ENCODE data around the gene PGA3.
"Not testable (repeated sequence)": the region's sequence is repeated elsewhere in the genome, so short reads cannot be mapped to it uniquely, and the experiment has no call there.

Gene PGA3

DNA sequence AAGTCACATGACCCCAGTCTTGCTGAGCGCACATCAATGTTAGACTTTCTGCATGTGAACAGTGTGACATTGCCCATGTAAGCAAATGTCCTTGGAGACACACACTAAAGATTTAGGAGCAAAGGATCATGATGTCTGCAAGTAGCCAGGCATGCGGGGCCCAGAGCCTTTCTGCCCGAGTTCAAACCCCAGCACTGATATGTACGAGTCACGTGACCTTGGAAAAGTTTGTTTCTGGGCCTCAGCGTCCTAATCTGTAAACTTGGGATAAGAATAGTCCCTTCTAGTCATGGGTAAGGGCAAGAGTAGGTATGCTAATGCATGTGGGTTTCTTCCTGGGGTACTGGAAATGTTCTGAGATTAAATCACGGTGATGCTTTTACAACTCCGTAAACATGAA, 16.8 kb upstream of the PGA3 start:
- Mint-ChIP-seq H3K27me3 (no peaks in the 10 kb centered on the region), H3K27ac (no peak overlapping the region), H3K4me3 (no peak overlapping the region), H3K9me3 (ENCODE audit: low read depth) (no peaks in the 10 kb centered on the region), H3K4me1 (ENCODE audit: low read depth) (peaks cover 2% of the 10 kb centered on the region), H3K36me3 (no peaks in the 10 kb centered on the region)

DNA sequence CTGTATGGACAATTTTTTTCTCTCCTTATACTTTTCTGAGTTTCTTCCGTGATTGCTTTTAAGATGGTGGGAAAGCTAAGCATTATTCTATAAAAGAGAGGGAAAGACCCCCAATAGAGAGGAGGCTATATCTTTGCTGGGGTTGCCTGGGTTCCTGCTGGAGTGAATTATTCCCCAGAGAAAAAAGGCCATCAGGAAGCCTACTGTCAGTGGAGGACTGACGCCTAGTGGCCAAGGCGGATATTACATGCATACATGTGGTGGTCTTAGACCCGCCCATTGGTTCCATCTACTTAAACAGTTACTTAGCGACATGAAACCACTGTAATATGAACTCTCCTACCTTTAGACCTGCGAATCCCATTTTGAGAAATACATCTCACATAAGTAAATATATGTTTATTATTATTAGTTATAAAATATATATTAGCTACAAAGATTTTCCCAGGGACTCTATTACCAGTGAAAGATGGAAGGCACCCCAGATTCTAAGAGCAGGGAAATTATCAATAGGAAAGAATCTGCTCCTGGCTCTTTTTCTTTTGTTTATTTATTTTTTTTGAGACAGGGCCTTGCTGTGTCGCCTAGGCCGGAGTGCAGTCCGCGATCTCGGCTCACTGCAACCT, 15.7 kb upstream of the PGA3 start:
- Mint-ChIP-seq H3K4me1 (ENCODE audit: low read depth) (peaks cover 2% of the 10 kb centered on the region), H3K27me3 (no peaks in the 10 kb centered on the region), H3K27ac (peak overlapping the region; percentile 34), H3K36me3 (no peaks in the 10 kb centered on the region), H3K9me3 (ENCODE audit: low read depth) (no peaks in the 10 kb centered on the region), H3K4me3 (no peak overlapping the region)

- no peaks in the 10 kb centered on the region for H3K9me3 Mint-ChIP-seq (ENCODE audit: low read depth)
- no peaks in the 10 kb centered on the region for H3K27me3 Mint-ChIP-seq
- no peaks in the 10 kb centered on the region for H3K36me3 Mint-ChIP-seq
- peaks cover 2% of the 10 kb centered on the region for H3K4me1 Mint-ChIP-seq (ENCODE audit: low read depth)
- H3K27ac Mint-ChIP-seq: no peak overlapping the region
- no peak overlapping the region for H3K4me3 Mint-ChIP-seq
Measured at GRCh38 chr11:61189933-61190332, 13.4 kb upstream of the PGA3 start.

GRCh38 chr11:61193596-61193995, 9.7 kb upstream of the PGA3 start:
- H3K4me1 Mint-ChIP-seq (ENCODE audit: low read depth): no peaks in the 10 kb centered on the region
- H3K27me3 Mint-ChIP-seq: peaks cover 3% of the 10 kb centered on the region
- H3K9me3 Mint-ChIP-seq (ENCODE audit: low read depth): no peaks in the 10 kb centered on the region
- no peaks in the 10 kb centered on the region for H3K36me3 Mint-ChIP-seq
- no peak overlapping the region for H3K27ac Mint-ChIP-seq
- H3K4me3 Mint-ChIP-seq: no peak overlapping the region

- no peak overlapping the region for H3K4me3 Mint-ChIP-seq
- H3K36me3 Mint-ChIP-seq: no peaks in the 10 kb centered on the region
- peaks cover 3% of the 10 kb centered on the region for H3K27me3 Mint-ChIP-seq
- H3K27ac Mint-ChIP-seq: no peak overlapping the region
- no peaks in the 10 kb centered on the region for H3K4me1 Mint-ChIP-seq (ENCODE audit: low read depth)
- no peaks in the 10 kb centered on the region for H3K9me3 Mint-ChIP-seq (ENCODE audit: low read depth)
Measured at GRCh38 chr11:61194169-61194671, 9.1 kb upstream of the PGA3 start.

DNA sequence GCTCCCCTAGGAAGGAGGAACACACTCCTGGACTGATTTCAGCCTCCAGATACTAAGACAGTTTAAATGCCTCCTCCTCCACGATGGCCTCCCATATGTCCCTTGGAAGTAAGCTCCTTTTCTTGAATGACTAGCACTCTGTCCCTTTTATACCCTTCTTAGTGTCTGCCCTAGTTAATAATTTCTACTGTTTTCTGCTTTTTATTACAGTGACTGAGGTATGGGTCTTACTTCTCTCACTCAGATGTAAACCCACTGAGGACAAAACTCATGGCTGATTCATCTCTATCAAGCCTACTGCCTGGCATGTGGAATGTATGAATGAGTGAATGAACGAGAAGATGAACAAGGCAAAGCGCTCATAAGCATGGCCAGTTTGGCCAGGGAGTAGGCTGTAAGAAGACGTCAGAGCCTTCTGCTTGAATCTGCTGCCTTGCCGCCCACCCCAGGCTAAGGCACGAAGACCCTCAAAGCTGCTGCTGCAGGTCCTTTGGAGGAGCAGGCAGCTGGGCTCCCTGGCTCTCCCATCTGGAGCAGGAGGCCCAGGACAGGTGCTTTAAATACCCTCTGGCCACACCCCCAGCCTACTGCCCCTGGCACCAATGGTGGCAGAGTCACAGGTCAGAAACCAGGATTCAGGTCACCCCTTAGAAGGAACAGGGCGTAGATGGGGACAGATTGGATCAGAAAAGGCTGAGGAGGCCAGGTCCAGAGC, 8.2 kb upstream of the PGA3 start:
- Mint-ChIP-seq H3K4me3 (no peak overlapping the region), H3K4me1 (ENCODE audit: low read depth) (no peaks in the 10 kb centered on the region), H3K9me3 (ENCODE audit: low read depth) (no peaks in the 10 kb centered on the region), H3K27me3 (peaks cover 3% of the 10 kb centered on the region), H3K27ac (no peak overlapping the region), H3K36me3 (no peaks in the 10 kb centered on the region)

DNA sequence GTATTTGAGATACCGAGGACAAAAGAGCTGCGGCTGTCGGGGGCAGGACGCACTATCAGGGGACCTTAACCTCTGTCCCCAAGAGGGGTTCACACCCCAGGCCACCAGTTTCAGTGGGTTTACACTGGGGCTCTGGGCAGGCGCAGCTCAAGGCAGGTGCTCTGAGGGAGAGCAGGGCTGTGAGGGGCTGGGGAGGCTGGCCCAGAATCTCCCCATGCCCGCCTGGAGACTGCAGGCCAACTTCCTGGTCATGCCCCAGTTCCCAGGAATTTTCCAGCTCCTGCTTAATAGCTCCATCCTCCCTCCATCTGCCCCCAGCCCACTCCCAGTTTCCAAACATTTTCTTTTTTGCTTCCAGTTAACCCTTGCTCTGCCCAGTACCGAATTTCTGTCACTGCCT, 7.6 kb upstream of the PGA3 start:
- Mint-ChIP-seq H3K27me3 (peaks cover 3% of the 10 kb centered on the region), H3K27ac (no peak overlapping the region)

GRCh38 chr11:61198361-61198760, 5.0 kb upstream of the PGA3 start:
- H3K27ac Mint-ChIP-seq: no peak overlapping the region
- no peak overlapping the region for H3K4me3 Mint-ChIP-seq
- no peaks in the 10 kb centered on the region for H3K4me1 Mint-ChIP-seq (ENCODE audit: low read depth)
- H3K36me3 Mint-ChIP-seq: no peaks in the 10 kb centered on the region
- peaks cover 5% of the 10 kb centered on the region for H3K27me3 Mint-ChIP-seq
- H3K9me3 Mint-ChIP-seq (ENCODE audit: low read depth): no peaks in the 10 kb centered on the region

More for the DNA sequence above, 7.6 kb upstream of the PGA3 start:
- no peaks in the 10 kb centered on the region for H3K9me3 Mint-ChIP-seq (ENCODE audit: low read depth)
- H3K4me1 Mint-ChIP-seq (ENCODE audit: low read depth): no peaks in the 10 kb centered on the region
- no peak overlapping the region for H3K4me3 Mint-ChIP-seq
- H3K36me3 Mint-ChIP-seq: no peaks in the 10 kb centered on the region

DNA sequence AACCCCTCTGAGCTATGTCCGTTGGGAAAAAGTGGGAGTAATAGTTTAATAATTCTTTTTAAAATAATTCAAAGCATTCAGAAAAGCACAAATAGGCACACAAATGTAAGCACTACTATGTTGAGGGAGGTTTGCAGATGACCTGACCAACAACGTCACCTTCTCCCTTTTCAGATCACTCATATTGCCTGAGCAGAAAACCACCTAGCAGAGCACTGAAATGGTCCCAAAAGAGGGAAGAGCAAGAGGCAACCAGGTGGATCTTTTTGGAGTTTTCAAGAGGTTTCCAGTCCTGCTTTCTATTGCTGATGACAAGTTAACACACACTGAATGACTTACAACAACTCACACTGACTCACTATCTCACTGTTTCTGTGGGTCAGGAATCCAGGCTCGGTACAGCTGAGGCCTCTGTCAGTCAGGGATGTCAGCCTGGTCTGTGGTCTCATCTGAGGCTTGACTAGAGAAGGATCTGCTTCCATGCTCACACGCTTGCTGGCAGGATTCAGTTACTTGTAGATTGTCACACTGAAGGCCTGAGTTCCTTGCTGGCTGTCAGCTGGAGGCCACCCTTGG, 4.3 kb upstream of the PGA3 start:
- Mint-ChIP-seq H3K27me3 (peaks cover 5% of the 10 kb centered on the region), H3K4me3 (no peak overlapping the region), H3K4me1 (ENCODE audit: low read depth) (no peaks in the 10 kb centered on the region)

GRCh38 chr11:61201476-61201875, 1.8 kb upstream of the PGA3 start:
- Mint-ChIP-seq H3K27ac (no peak overlapping the region), H3K36me3 (no peaks in the 10 kb centered on the region), H3K4me3 (no peak overlapping the region), H3K27me3 (peaks cover 2% of the 10 kb centered on the region), H3K4me1 (ENCODE audit: low read depth) (no peaks in the 10 kb centered on the region), H3K9me3 (ENCODE audit: low read depth) (no peaks in the 10 kb centered on the region)

More for the DNA sequence above, 4.3 kb upstream of the PGA3 start:
- Mint-ChIP-seq H3K36me3 (no peaks in the 10 kb centered on the region), H3K27ac (no peak overlapping the region), H3K9me3 (ENCODE audit: low read depth) (no peaks in the 10 kb centered on the region)

GRCh38 chr11:61203873-61204272, 558 bp downstream of the PGA3 start:
- H3K9me3 Mint-ChIP-seq (ENCODE audit: low read depth); H3K27me3 Mint-ChIP-seq; H3K4me1 Mint-ChIP-seq (ENCODE audit: low read depth); H3K27ac Mint-ChIP-seq; H3K36me3 Mint-ChIP-seq; H3K4me3 Mint-ChIP-seq: not testable (repeated sequence)

- H3K36me3 Mint-ChIP-seq; H3K4me1 Mint-ChIP-seq (ENCODE audit: low read depth); H3K9me3 Mint-ChIP-seq (ENCODE audit: low read depth); H3K27me3 Mint-ChIP-seq; H3K4me3 Mint-ChIP-seq; H3K27ac Mint-ChIP-seq: not testable (repeated sequence)
Measured at GRCh38 chr11:61204502-61205059, 1.3 kb downstream of the PGA3 start.

DNA sequence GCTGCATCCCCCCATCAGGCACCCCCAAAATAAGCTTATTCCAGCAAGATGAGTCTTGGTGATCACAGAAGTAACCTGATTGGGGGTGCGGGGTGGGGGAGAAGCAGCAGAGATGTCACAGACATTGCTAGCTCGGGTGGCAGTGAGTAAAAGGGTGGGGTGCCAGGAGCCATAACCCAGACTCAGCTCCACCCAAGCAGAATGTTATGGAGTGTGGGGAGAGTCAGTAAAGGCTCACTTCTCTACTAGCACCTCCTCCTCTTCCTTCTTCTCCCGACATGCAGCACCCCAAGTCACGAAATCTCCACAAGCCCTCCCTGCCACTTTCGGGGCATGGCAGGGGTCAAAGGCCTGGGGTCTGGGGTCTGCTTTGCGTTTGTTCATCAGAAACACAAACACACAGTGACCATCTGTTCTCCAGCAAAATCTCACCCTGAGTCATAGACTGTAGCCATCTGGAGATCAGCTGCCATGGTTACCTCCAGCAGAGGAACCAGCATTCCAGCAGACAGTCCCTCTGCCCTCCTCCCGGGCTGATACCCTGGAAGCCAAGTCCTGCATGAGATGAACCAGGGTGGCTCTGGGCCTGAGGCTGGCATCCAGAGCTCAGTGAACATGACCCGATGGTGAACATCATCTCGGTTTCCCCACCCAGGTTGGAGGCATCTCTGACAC, 4.5 kb downstream of the PGA3 start:
- H3K27ac Mint-ChIP-seq; H3K36me3 Mint-ChIP-seq; H3K4me1 Mint-ChIP-seq (ENCODE audit: low read depth); H3K4me3 Mint-ChIP-seq; H3K9me3 Mint-ChIP-seq (ENCODE audit: low read depth); H3K27me3 Mint-ChIP-seq: not testable (repeated sequence)

DNA sequence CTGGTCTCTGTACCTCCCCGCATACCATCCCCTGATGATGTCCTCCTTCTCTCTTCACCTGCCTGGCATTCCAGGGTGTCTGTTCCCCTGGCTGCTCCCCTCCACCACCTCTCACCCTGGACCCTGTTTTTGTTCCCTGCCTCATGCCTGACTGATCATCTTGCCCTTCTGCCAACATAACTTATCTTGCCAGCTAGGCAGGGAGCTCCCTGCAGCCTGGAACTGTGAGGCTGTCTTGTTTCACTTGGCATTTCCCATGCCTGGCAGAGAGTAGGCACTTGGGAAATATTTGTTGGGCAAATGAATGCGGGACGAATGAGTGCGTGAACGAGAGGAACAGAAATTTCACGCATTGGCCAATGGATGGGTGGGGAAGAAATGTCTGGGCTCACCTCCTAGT, 7.3 kb downstream of the PGA3 start:
- H3K27me3 Mint-ChIP-seq; H3K4me3 Mint-ChIP-seq; H3K36me3 Mint-ChIP-seq; H3K27ac Mint-ChIP-seq; H3K4me1 Mint-ChIP-seq (ENCODE audit: low read depth); H3K9me3 Mint-ChIP-seq (ENCODE audit: low read depth): not testable (repeated sequence)

DNA sequence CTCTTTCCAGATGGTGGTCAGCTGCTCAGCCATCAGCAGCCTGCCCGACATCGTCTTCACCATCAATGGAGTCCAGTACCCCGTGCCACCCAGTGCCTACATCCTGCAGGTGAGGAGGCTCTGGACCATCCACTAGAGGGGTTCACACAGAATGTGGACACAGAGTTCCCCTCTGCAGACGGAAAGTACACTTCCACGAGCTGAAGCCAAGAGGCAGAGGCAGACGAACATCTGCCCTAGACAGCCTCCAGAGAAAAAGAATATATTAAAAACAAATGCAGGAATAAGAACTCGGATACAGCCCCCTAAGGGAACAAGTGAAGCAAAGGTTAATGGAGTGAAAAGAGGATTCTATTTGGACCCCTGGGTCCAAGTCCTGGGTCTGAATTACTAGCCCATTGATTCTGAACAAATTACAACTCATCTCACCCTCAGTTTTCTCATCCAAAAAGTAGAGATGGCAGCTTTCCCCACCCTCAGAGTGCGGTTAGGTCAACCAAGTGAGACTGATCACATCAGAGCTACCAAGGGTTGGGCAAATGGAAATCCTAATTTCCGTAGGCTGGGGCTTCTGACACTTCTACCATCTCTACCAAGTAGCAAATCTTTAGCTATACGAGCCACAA, 8.1 kb downstream of the PGA3 start:
- H3K27me3 Mint-ChIP-seq; H3K36me3 Mint-ChIP-seq; H3K9me3 Mint-ChIP-seq (ENCODE audit: low read depth); H3K27ac Mint-ChIP-seq; H3K4me1 Mint-ChIP-seq (ENCODE audit: low read depth); H3K4me3 Mint-ChIP-seq: not testable (repeated sequence)
